Astrocyte of the spinal cord (primary cell): Measurements from ENCODE around the gene TTC9.

ENCODE experiments used
- DNase-seq: peaks from one replicate; pipeline ENCODE4 v3.0.0; 2011; ENCODE audit warnings: low read depth, low spot score
- H3K4me3 ChIP-seq: 2 replicates; pipeline ENCODE4 v1.5.1; 2011; ENCODE audit warnings: low read depth, mild to moderate bottlenecking, low read length, moderate library complexity
- in situ Hi-C: cut with HindIII; loops from 2 replicates; pipeline ENCODE4 v1.10.0; 2017; ENCODE audit warnings: low sequenced_read_pairs
- TF ChIP-seq, protein P1 (sequence below): IDR thresholded peaks from 2 replicates; pipeline ENCODE4 v1.5.1; 2012; ENCODE audit warnings: low read depth, mild to moderate bottlenecking, low read length, inconsistent platforms

Gene TTC9

GRCh38 chr14:70724110-70724509 lies 82.4 kb downstream of the TTC9 start:
- TF ChIP-seq, protein P1, sequence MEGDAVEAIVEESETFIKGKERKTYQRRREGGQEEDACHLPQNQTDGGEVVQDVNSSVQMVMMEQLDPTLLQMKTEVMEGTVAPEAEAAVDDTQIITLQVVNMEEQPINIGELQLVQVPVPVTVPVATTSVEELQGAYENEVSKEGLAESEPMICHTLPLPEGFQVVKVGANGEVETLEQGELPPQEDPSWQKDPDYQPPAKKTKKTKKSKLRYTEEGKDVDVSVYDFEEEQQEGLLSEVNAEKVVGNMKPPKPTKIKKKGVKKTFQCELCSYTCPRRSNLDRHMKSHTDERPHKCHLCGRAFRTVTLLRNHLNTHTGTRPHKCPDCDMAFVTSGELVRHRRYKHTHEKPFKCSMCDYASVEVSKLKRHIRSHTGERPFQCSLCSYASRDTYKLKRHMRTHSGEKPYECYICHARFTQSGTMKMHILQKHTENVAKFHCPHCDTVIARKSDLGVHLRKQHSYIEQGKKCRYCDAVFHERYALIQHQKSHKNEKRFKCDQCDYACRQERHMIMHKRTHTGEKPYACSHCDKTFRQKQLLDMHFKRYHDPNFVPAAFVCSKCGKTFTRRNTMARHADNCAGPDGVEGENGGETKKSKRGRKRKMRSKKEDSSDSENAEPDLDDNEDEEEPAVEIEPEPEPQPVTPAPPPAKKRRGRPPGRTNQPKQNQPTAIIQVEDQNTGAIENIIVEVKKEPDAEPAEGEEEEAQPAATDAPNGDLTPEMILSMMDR, result no peak
- in situ Hi-C loops, result no loop called here
- no peak overlapping the region for H3K4me3 ChIP-seq
- no peak for DNase-seq

- in situ Hi-C loops, result no loop called here
- no peak for DNase-seq
- no peak overlapping the region for H3K4me3 ChIP-seq
- TF ChIP-seq, protein P1, result no peak
Measured at GRCh38 chr14:70724944-70725343, 83.2 kb downstream of the TTC9 start.
